Measurements from ENCODE around the gene EYS. TPM values are rescaled to one million over a fixed set of nuclear protein-coding genes. Genes with fewer than 3 reads are reported as not detected.

Gene EYS
- total and polyA plus RNA-seq, 2 of the 8 experiments (the other 6 are each of a cell fraction or from before 2014, with no cell fraction given), result 0.05 to 0.13 TPM

DNA sequence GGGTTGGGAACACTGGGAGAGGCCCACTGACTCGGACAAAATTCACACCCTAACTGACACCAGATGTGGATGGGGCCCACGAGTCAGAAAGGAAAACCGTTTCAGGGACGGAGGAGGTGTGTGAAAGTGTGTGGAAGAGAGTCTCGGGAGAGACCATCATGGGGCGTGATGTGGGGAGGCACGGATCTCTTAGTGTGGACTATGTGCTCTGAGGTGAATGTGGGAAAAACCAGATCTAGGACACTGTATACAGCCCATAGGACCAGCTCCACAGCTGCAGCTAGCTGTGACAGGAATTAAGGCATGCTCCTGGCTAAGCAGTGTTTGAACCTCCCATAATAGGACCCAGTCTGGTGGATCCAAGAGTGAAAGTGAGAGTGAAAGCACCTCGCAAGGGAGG is 1380.1 kb downstream of the EYS start (continued):
- no peak for TF ChIP-seq TAF7 (optimal IDR thresholded peaks at IDR 0.05; ENCODE audit: borderline replicate concordance, low read depth, low read length)
- TF ChIP-seq CHD7 (IDR thresholded peaks at IDR 0.05; ENCODE audit: insufficient replicate concordance, low read length), result no peak
- no peak for TF ChIP-seq TCF12 (IDR thresholded peaks at IDR 0.05; ENCODE audit: low read depth, low read length)
- TF ChIP-seq JUN (IDR thresholded peaks at IDR 0.05; ENCODE audit: low read depth, low read length), result no peak
- TF ChIP-seq ZNF274 (IDR thresholded peaks at IDR 0.05; ENCODE audit: borderline replicate concordance, extremely low read depth, low read length), result no peak
- TF ChIP-seq TEAD4 (IDR thresholded peaks at IDR 0.05; ENCODE audit: low read depth, low read length), result no peak
- no peak for TF ChIP-seq BACH1 (IDR thresholded peaks at IDR 0.05; ENCODE audit: low read length)

Data from H1 (cell line).